ENCODE measurements around the gene SEMA5B. TPM values are rescaled to one million over a fixed set of nuclear protein-coding genes. Genes with fewer than 3 reads are reported as not detected.

SEMA5B gene
- polyA plus RNA-seq, 1 donor (not counting 4 experiments of a cell fraction or from before 2014, with no cell fraction given): 0.04 TPM

DNA sequence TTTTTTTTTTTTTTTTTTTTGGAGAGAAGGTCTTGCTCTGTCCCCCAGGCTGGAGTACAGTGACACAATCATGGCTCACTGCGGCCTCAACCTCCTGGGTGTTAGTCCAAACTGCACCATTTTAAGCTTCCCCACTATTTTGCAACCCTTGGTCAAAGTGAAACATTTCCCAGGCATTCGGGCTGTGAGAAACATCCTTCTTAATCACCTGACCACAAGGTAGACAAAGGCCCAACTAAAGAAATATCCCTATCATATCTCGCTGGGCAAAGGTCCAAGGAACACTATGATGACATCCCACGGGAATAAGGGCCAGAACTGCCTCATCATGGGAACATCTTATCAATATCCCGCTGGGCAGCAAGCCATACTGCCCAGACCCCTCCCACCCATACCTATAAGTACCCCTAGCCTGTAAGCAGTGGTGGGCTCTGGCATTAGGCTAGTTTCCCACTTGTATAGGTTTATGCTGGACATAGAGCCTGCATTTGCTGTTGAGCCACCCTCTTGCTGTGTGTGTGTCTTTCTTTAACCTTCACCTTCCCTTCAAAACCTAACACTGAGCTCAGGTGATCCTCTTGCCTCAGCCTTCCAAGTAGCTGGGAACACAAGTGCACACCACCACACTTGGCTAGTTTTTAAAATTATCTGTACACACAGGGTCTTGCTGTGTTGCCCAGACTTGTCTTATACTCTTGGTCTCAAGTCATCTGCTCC, 95.2 kb downstream of the SEMA5B start:
- peak; percentile 99 for FAIRE-seq
- no peaks in the 10 kb centered on the region for H3K9me1 ChIP-seq (ENCODE audit: control insufficient read depth, extremely low read depth, insufficient read depth, low read length)
- no peaks in the 10 kb centered on the region for H3K27me3 ChIP-seq (ENCODE audit: control insufficient read depth, extremely low read depth, insufficient read depth, low read length)
- DNase-seq (ENCODE audit: low read depth, low spot score): peak; percentile 97
- dilution Hi-C loops (cut with MboI; ENCODE audit: extremely low pct_ligation_motif_present, low sequenced_read_pairs): no loop called here
- peak overlapping the region; percentile 88 for H3K4me2 ChIP-seq (ENCODE audit: control insufficient read depth, extremely low read depth, insufficient read depth, low read depth, low read length)
- H2AFZ ChIP-seq (ENCODE audit: control insufficient read depth, low read length): no peak overlapping the region
- no peaks in the 10 kb centered on the region for H3K79me2 ChIP-seq (ENCODE audit: control insufficient read depth, insufficient read depth, low read length)
- H3K9me3 ChIP-seq (ENCODE audit: control insufficient read depth, low read depth, low read length): no peaks in the 10 kb centered on the region
- H3K9ac ChIP-seq (ENCODE audit: control insufficient read depth, extremely low read depth, insufficient read depth, low read length): peak overlapping the region; percentile 73
- no peak for TF ChIP-seq EZH2 (IDR thresholded peaks at IDR 0.05; ENCODE audit: low read length)
- TF ChIP-seq, protein P1, sequence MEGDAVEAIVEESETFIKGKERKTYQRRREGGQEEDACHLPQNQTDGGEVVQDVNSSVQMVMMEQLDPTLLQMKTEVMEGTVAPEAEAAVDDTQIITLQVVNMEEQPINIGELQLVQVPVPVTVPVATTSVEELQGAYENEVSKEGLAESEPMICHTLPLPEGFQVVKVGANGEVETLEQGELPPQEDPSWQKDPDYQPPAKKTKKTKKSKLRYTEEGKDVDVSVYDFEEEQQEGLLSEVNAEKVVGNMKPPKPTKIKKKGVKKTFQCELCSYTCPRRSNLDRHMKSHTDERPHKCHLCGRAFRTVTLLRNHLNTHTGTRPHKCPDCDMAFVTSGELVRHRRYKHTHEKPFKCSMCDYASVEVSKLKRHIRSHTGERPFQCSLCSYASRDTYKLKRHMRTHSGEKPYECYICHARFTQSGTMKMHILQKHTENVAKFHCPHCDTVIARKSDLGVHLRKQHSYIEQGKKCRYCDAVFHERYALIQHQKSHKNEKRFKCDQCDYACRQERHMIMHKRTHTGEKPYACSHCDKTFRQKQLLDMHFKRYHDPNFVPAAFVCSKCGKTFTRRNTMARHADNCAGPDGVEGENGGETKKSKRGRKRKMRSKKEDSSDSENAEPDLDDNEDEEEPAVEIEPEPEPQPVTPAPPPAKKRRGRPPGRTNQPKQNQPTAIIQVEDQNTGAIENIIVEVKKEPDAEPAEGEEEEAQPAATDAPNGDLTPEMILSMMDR (optimal IDR thresholded peaks at IDR 0.05 in 1 of 3, IDR thresholded peaks at IDR 0.05 in 1 of 3, conservative IDR thresholded peaks at IDR 0.05 in 1 of 3; ENCODE audit: extremely low read depth in 1 of 3, insufficient read depth in 2 of 3, low read length in 3 of 3): no peak
- no peaks in the 10 kb centered on the region for H3K36me3 ChIP-seq (ENCODE audit: control insufficient read depth in 2 of 2, extremely low read depth in 1 of 2, insufficient read depth in 2 of 2, low read length in 2 of 2)
- H3K27ac ChIP-seq (ENCODE audit: control insufficient read depth, insufficient read depth, low read length): peak overlapping the region; percentile 99
- H4K20me1 ChIP-seq (ENCODE audit: control insufficient read depth, extremely low read depth, insufficient read depth, low read length): no peaks in the 10 kb centered on the region
- H3K4me1 ChIP-seq (ENCODE audit: control insufficient read depth, extremely low read depth, insufficient read depth, low read length): peaks cover 61% of the 10 kb centered on the region
- peak overlapping the region in 1 of 3 experiments; percentile 40 for H3K4me3 ChIP-seq (ENCODE audit: control insufficient read depth in 2 of 3, extremely low read depth in 1 of 3, insufficient read depth in 2 of 3, low read depth in 1 of 3, low read length in 3 of 3)

DNA sequence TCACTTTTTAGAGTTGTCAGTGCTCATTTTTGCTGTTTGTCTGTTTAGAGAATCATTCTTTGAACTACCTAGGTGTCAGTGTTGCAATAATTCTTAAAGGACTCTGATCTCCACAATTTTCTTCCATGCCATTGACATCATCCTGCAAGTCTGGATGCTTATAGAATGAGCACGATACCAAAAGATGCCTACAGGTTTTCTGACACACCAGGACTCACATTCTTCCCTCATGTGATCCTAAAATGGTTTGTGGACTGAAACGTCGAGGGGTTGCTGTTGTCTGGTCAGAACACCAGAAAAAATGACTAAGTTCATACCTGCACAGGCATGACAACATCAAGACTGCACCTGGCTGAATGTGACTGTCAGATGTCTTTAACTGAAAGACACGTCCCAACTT, 95.9 kb downstream of the SEMA5B start:
- dilution Hi-C loops (cut with MboI; ENCODE audit: extremely low pct_ligation_motif_present, low sequenced_read_pairs): no loop called here
- H3K9me3 ChIP-seq (ENCODE audit: control insufficient read depth, low read depth, low read length): no peaks in the 10 kb centered on the region
- DNase-seq (ENCODE audit: low read depth, low spot score): peak; percentile 100
- peak overlapping the region; percentile 88 for H3K4me2 ChIP-seq (ENCODE audit: control insufficient read depth, extremely low read depth, insufficient read depth, low read depth, low read length)
- H3K27me3 ChIP-seq (ENCODE audit: control insufficient read depth, extremely low read depth, insufficient read depth, low read length): no peaks in the 10 kb centered on the region
- TF ChIP-seq, protein P1 (optimal IDR thresholded peaks at IDR 0.05 in 1 of 3, IDR thresholded peaks at IDR 0.05 in 1 of 3, conservative IDR thresholded peaks at IDR 0.05 in 1 of 3; ENCODE audit: extremely low read depth in 1 of 3, insufficient read depth in 2 of 3, low read length in 3 of 3): no peak
- no peak for TF ChIP-seq EZH2 (IDR thresholded peaks at IDR 0.05; ENCODE audit: low read length)
- peak overlapping the region; percentile 99 for H3K27ac ChIP-seq (ENCODE audit: control insufficient read depth, insufficient read depth, low read length)
- H3K4me3 ChIP-seq (ENCODE audit: control insufficient read depth in 2 of 3, extremely low read depth in 1 of 3, insufficient read depth in 2 of 3, low read depth in 1 of 3, low read length in 3 of 3): peak overlapping the region in 1 of 3 experiments; percentile 40
- H3K4me1 ChIP-seq (ENCODE audit: control insufficient read depth, extremely low read depth, insufficient read depth, low read length): peaks cover 61% of the 10 kb centered on the region
- no peak overlapping the region for H2AFZ ChIP-seq (ENCODE audit: control insufficient read depth, low read length)
- no peaks in the 10 kb centered on the region for H3K9me1 ChIP-seq (ENCODE audit: control insufficient read depth, extremely low read depth, insufficient read depth, low read length)
- no peaks in the 10 kb centered on the region for H3K79me2 ChIP-seq (ENCODE audit: control insufficient read depth, insufficient read depth, low read length)
- H3K36me3 ChIP-seq (ENCODE audit: control insufficient read depth in 2 of 2, extremely low read depth in 1 of 2, insufficient read depth in 2 of 2, low read length in 2 of 2): no peaks in the 10 kb centered on the region
- peak overlapping the region; percentile 73 for H3K9ac ChIP-seq (ENCODE audit: control insufficient read depth, extremely low read depth, insufficient read depth, low read length)
- no peaks in the 10 kb centered on the region for H4K20me1 ChIP-seq (ENCODE audit: control insufficient read depth, extremely low read depth, insufficient read depth, low read length)
- FAIRE-seq: no peak
